Ovary (tissue), 3 donors: ENCODE measurements around the gene VAPB.
"Not testable (repeated sequence)": the region's sequence is repeated elsewhere in the genome, so short reads cannot be mapped to it uniquely, and the experiment has no call there.

Experiments used
- EP300 ChIP-seq: sonication (generic); formaldehyde crosslinking; IDR thresholded peaks from one replicate; pipeline ENCODE4 v1.6.1; 2017; ENCODE audit warnings: antibody characterized with exemption
- POLR2A ChIP-seq: fragments of 450-650 bp; IDR thresholded peaks from one replicate; pipeline ENCODE4 v1.6.1; 2017; ENCODE audit warnings: antibody characterized with exemption, mild to moderate bottlenecking, moderate library complexity
- TF ChIP-seq, protein P1 (sequence below), 3 donors: fragments of 450-650 bp in 2 of 3; fragments of 200-600 bp in 1 of 3; IDR thresholded peaks; one replicate each; pipeline versions ENCODE4 v1.5.1 to v1.8.0; 2016 to 2022; ENCODE audit warnings: antibody characterized with exemption in 3 of 3, mild to moderate bottlenecking in 1 of 3
- donor health status: DM: no; HTN: no; CAD: no.

GRCh38 chr20:58373296-58373695 lies 15.7 kb upstream of the VAPB start:
- TF ChIP-seq, protein P1, sequence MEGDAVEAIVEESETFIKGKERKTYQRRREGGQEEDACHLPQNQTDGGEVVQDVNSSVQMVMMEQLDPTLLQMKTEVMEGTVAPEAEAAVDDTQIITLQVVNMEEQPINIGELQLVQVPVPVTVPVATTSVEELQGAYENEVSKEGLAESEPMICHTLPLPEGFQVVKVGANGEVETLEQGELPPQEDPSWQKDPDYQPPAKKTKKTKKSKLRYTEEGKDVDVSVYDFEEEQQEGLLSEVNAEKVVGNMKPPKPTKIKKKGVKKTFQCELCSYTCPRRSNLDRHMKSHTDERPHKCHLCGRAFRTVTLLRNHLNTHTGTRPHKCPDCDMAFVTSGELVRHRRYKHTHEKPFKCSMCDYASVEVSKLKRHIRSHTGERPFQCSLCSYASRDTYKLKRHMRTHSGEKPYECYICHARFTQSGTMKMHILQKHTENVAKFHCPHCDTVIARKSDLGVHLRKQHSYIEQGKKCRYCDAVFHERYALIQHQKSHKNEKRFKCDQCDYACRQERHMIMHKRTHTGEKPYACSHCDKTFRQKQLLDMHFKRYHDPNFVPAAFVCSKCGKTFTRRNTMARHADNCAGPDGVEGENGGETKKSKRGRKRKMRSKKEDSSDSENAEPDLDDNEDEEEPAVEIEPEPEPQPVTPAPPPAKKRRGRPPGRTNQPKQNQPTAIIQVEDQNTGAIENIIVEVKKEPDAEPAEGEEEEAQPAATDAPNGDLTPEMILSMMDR (IDR thresholded peaks at IDR 0.05), result not testable (repeated sequence)
- TF ChIP-seq EP300, POLR2A: not testable (repeated sequence)
